HCT116 (cell line): ENCODE results near the gene TSPAN1. TPM values are rescaled to one million over a fixed set of nuclear protein-coding genes. Genes with fewer than 3 reads are reported as not detected.

ENCODE experiments used
- ATAC-seq: fragments of 200-7000 bp; cut with Tn5 transposase; 2 replicates; pipeline ENCODE4 v1.9.1; 2020; ENCODE audit warnings: mild to moderate bottlenecking, moderate library complexity
- BruUV-seq: library from RNA; stranded (reverse); fragments of 400-500 nt; replicated peaks from 2 replicates; lab custom pipeline; 2021; lab: Mats Ljungman, UMichigan
- CTCF ChIA-PET: fragments of 300-600 bp; sonication (Branson Sonifier 250); formaldehyde crosslinking; loops from one replicate; lab custom pipeline; 2021; ENCODE audit warnings: antibody characterized with exemption; lab: Charles Lee
- POLR2A ChIA-PET: fragments of 300-600, 350-600 bp; sonication (Branson Sonifier 250); formaldehyde crosslinking; loops from one replicate; lab custom pipeline; 2021; ENCODE audit warnings: antibody characterized with exemption; lab: Charles Lee
- RAD21 ChIA-PET, 2 experiments: fragments of 300-600 bp; sonication (Branson Sonifier 250); formaldehyde crosslinking; loops; one replicate each; lab custom pipeline; 2023; ENCODE audit warnings: low total read pairs in 2 of 2; ENCODE audit not compliant: uncharacterized antibody in 2 of 2, unreplicated experiment in 2 of 2, low non-redundant PET in 1 of 2; lab: Charles Lee
- DNase-seq: peaks from one replicate; pipeline ENCODE4 v3.0.0-alpha.2; 2010; ENCODE audit warnings: low read depth, low spot score
- H2AFZ ChIP-seq: fragments of 200-600 bp; shearing (Covaris generic), sonication (generic); 2 replicates; pipeline ENCODE4 v1.6.1; 2017; ENCODE audit warnings: low read depth, mixed run types, mixed read lengths, antibody characterized with exemption, low read length; ENCODE audit not compliant: poor library complexity, severe bottlenecking
- H3K27ac ChIP-seq: 2 replicates; pipeline ENCODE4 v1.5.1; 2012; ENCODE audit warnings: low read depth, low read length
- H3K27me3 ChIP-seq: fragments of 200-600 bp; sonication (generic); 2 replicates; pipeline ENCODE4 v1.6.1; 2016; ENCODE audit warnings: mixed run types, low read length, mixed read lengths; ENCODE audit not compliant: insufficient read depth
- H3K36me3 ChIP-seq, 2 experiments: fragments of 200-500 bp in 1 of 2; fragments of 200-600 bp in 1 of 2; sonication (Bioruptor generic) in 1 of 2; sonication (generic) in 1 of 2; 2 replicates each; pipeline versions ENCODE4 v1.5.1 to v1.6.1; 2014 to 2016; ENCODE audit warnings: low read length in 2 of 2, inconsistent platforms in 1 of 2, mixed read lengths in 1 of 2, mixed run types in 1 of 2; ENCODE audit not compliant: insufficient read depth in 2 of 2, control insufficient read depth in 1 of 2
- H3K4me1 ChIP-seq, 2 experiments: fragments of 200-600 bp in 1 of 2; sonication (generic) in 1 of 2; 2 replicates each; pipeline versions ENCODE4 v1.5.1 to v1.6.1; 2012 to 2017; ENCODE audit warnings: low read length in 2 of 2, inconsistent platforms in 1 of 2, mild to moderate bottlenecking in 1 of 2, mixed read lengths in 1 of 2, mixed run types in 1 of 2, moderate library complexity in 1 of 2; ENCODE audit not compliant: insufficient read depth in 2 of 2, control insufficient read depth in 1 of 2
- H3K4me2 ChIP-seq: fragments of 200-600 bp; sonication (generic); 2 replicates; pipeline ENCODE4 v1.6.1; 2017; ENCODE audit warnings: mixed run types, low read length, mixed read lengths
- H3K4me3 ChIP-seq, 2 experiments: fragments of 200-600 bp in 1 of 2; sonication (generic) in 1 of 2; replicated peaks in 1 of 2; 2 replicates each; pipeline ENCODE4 v1.5.1; 2011 to 2016; ENCODE audit warnings: low read length in 2 of 2, control low read depth in 1 of 2, low read depth in 1 of 2, mild to moderate bottlenecking in 1 of 2, mixed read lengths in 1 of 2, mixed run types in 1 of 2
- H3K79me2 ChIP-seq: fragments of 200-600 bp; sonication (generic); 2 replicates; pipeline ENCODE4 v1.6.1; 2017; ENCODE audit warnings: mild to moderate bottlenecking, mixed run types, low read length, moderate library complexity, mixed read lengths; ENCODE audit not compliant: insufficient read depth
- H3K9ac ChIP-seq: fragments of 200-600 bp; sonication (generic); 2 replicates; pipeline ENCODE4 v1.6.1; 2016; ENCODE audit warnings: low read length, mixed read lengths
- H3K9me2 ChIP-seq: fragments of 200-600 bp; sonication (generic), shearing (Covaris generic); 2 replicates; pipeline ENCODE4 v1.6.1; 2017; ENCODE audit warnings: mixed run types, mild to moderate bottlenecking, moderate library complexity; ENCODE audit not compliant: insufficient read depth
- H3K9me3 ChIP-seq, 2 experiments: fragments of 200-500 bp in 1 of 2; fragments of 200-600 bp in 1 of 2; sonication (Bioruptor generic) in 1 of 2; sonication (generic) in 1 of 2; 2 replicates each; pipeline ENCODE4 v1.6.1; 2014 to 2017; ENCODE audit warnings: low read length in 2 of 2, mixed read lengths in 2 of 2, inconsistent platforms in 1 of 2, low read depth in 1 of 2, mild to moderate bottlenecking in 1 of 2, mixed run types in 1 of 2, moderate library complexity in 1 of 2; ENCODE audit not compliant: control insufficient read depth in 1 of 2, insufficient read depth in 1 of 2
- H4K20me1 ChIP-seq: fragments of 200-600 bp; sonication (generic), shearing (Covaris generic); 2 replicates; pipeline ENCODE4 v1.6.1; 2017; ENCODE audit warnings: mixed run types, mild to moderate bottlenecking, moderate library complexity; ENCODE audit not compliant: insufficient read depth
- ELF1 ChIP-seq: IDR thresholded peaks from 2 replicates; pipeline ENCODE4 v1.6.1; 2012; ENCODE audit warnings: low read depth, borderline replicate concordance
- EZH2phosphoT487 ChIP-seq: fragments of 200-600 bp; IDR thresholded peaks from 2 replicates; pipeline ENCODE4 v1.6.1; 2018; ENCODE audit warnings: antibody characterized with exemption, borderline replicate concordance
- FOSL1 ChIP-seq: IDR thresholded peaks from 2 replicates; pipeline ENCODE4 v1.6.1; 2012; ENCODE audit warnings: low read depth
- JUND ChIP-seq: IDR thresholded peaks from 2 replicates; pipeline ENCODE4 v1.6.1; 2012
- POLR2A ChIP-seq: IDR thresholded peaks from 2 replicates; pipeline ENCODE4 v1.7.0; 2011; ENCODE audit warnings: borderline replicate concordance; ENCODE audit not compliant: insufficient read depth, insufficient read length; ENCODE audit errors: extremely low read depth
- REST ChIP-seq: IDR thresholded peaks from 2 replicates; pipeline ENCODE4 v1.6.1; 2012; ENCODE audit warnings: low read depth
- YY1 ChIP-seq: IDR thresholded peaks from 2 replicates; pipeline ENCODE4 v1.6.1; 2011; ENCODE audit warnings: low read length, low read depth, moderate library complexity, mild to moderate bottlenecking; ENCODE audit not compliant: insufficient replicate concordance; ENCODE audit errors: extremely low read depth
- ZBTB33 ChIP-seq: IDR thresholded peaks from 2 replicates; pipeline ENCODE4 v1.6.1; 2011; ENCODE audit warnings: mild to moderate bottlenecking, low read length, moderate library complexity; ENCODE audit not compliant: insufficient replicate concordance; ENCODE audit errors: extremely low read depth
- ZFX ChIP-seq: fragments of 450-650 bp; IDR thresholded peaks from 2 replicates; pipeline ENCODE4 v1.6.1; 2017
- intact Hi-C: fragments of 100-400 bp; cut with micrococcal nuclease; formaldehyde crosslinking; loops from 2 replicates; pipeline ENCODE4 v1.10.0; 2022
- total RNA-seq: library from RNA; stranded (reverse); gene quantifications from one replicate; pipeline ENCODE4 v1.2.1, GENCODE V29; 2021; ENCODE audit not compliant: unreplicated experiment

TSPAN1 gene
- total RNA-seq, 1 experiment from 2014 or later, result 9.9 TPM

GRCh38 chr1:46157916-46158311 lies 17.0 kb upstream of the TSPAN1 start:
- TF ChIP-seq POLR2A (no peak), ZBTB33 (no peak), FOSL1 (no peak), YY1 (no peak), ZFX (no peak), ELF1 (no peak), JUND (no peak), REST (no peak), EZH2phosphoT487 (no peak)
- Histone ChIP-seq H3K27me3 (no peaks in the 10 kb centered on the region), H3K9me2 (no peaks in the 10 kb centered on the region), H4K20me1 (no peaks in the 10 kb centered on the region), H3K79me2 (no peaks in the 10 kb centered on the region), H3K9me3 (no peaks in the 10 kb centered on the region), H3K27ac (no peak overlapping the region), H3K4me2 (no peak overlapping the region), H3K4me3 (no peak overlapping the region), H2AFZ (no peak overlapping the region), H3K4me1 (no peaks in the 10 kb centered on the region), H3K9ac (no peak overlapping the region), H3K36me3 (no peaks in the 10 kb centered on the region)
- ChIA-PET RAD21 (no interaction called here), POLR2A (no interaction called here), CTCF (no interaction called here)
- DNase-seq, result no peak
- intact Hi-C loops, result no loop called here
- ATAC-seq, result no peak
- no TSS peak for BruUV-seq
